Left lung (tissue), 10 donors: Measurements from ENCODE around the gene SYK. TPM values are rescaled to one million over a fixed set of nuclear protein-coding genes. Genes with fewer than 3 reads are reported as not detected.

Experiments used
- ATAC-seq: fragments of 200-7000 bp; cut with Tn5 transposase; one replicate; pipeline ENCODE4 v1.9.1; 2020; ENCODE audit warnings: moderate library complexity
- DNase-seq, 4 donors: peaks; one replicate each; pipeline ENCODE4 v3.0.0-alpha.2; 2013 to 2020
- H3K27ac ChIP-seq, 2 donors: fragments of 200-600 bp; sonication (generic) in 1 of 2; one replicate each; pipeline versions ENCODE4 v1.5.0 to v1.8.0; 2020 to 2021
- H3K27me3 ChIP-seq, 2 donors: fragments of 200-600 bp; sonication (generic) in 1 of 2; one replicate each; pipeline versions ENCODE4 v1.5.0 to v1.8.0; 2020 to 2021
- H3K36me3 ChIP-seq, 2 donors: fragments of 200-600 bp; sonication (generic) in 1 of 2; one replicate each; pipeline versions ENCODE4 v1.5.0 to v1.8.0; 2020 to 2021
- H3K4me1 ChIP-seq, 2 donors: fragments of 200-600 bp; one replicate each; pipeline ENCODE4 v1.8.0; 2021
- H3K4me3 ChIP-seq, 2 donors: fragments of 200-600 bp; sonication (generic) in 1 of 2; one replicate each; pipeline versions ENCODE4 v1.5.0 to v1.8.0; 2020 to 2021; ENCODE audit warnings: mild to moderate bottlenecking in 1 of 2
- H3K9me3 ChIP-seq, 2 donors: fragments of 200-600 bp; sonication (generic) in 1 of 2; one replicate each; pipeline versions ENCODE4 v1.5.0 to v1.8.0; 2020 to 2021
- intact Hi-C, 2 donors: fragments of 100-400 bp; cut with DNase I; formaldehyde crosslinking; loops; one replicate each; pipeline versions ENCODE4 v1.11.2 to v1.14.2; 2022
- polyA plus RNA-seq, 6 donors: library from polyadenylated mRNA; unstranded; fragments of 120-200 nt; gene quantifications; one replicate each; pipeline ENCODE4 v1.2.1, GENCODE V29; 2013; ENCODE audit not compliant: insufficient read length in 6 of 6
- total RNA-seq, 2 donors: library from RNA; stranded (reverse); fragmentation: NEBNext Ultra II Directional; extraction: Animal tissue kit (Norgen Biotek cat#: 25700); gene quantifications; one replicate each; pipeline ENCODE4 v1.2.1, GENCODE V29; 2021
- TF ChIP-seq, protein P1 (sequence below), 2 donors: fragments of 200-600 bp; sonication (generic) in 1 of 2; IDR thresholded peaks; one replicate each; pipeline versions ENCODE4 v1.5.0 to v1.8.0; 2021; ENCODE audit warnings: antibody characterized with exemption in 2 of 2
- donor health status: DM: no; HTN: yes; CAD: no.
- donor health status: DM: no; HTN: no; CAD: no.

SYK gene
- total and polyA plus RNA-seq, 8 donors = 16.0 to 91.8 (median 19.6) TPM

DNA sequence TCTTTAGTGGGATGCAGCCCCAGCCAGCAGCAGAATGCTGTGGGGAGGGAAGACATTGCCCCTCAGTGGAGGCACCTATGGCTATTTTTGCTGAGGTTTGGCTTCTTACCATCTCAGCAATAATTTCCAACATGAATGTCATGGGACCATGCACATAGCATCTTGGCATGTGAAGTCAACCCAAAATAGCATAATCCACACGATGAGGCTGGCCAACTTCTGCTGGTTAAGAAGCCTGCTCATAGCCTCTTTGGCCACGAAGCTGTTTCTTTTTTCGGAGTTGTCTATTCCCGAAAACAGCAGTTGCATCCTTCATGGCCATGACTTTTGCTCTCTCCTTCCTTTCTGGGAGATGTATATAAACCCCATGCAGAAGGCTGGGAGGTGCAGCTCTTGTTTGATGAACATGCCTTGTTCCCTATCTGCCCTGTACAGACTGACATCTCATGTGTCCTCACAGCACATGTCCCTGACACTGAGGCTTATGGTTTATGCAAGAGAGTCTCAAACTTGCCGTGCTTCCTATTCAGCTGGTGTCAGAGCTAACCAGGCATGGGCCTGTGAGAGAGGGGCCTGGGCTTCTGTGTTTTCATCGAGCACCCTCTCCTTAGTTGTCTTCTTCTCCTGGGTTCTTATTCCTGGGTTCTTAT, 45.3 kb downstream of the SYK start:
- intact Hi-C loops = no loop called here
- Histone ChIP-seq H3K9me3 (no peaks in the 10 kb centered on the region), H3K4me1 (no peaks in the 10 kb centered on the region), H3K4me3 (no peak overlapping the region), H3K27ac (no peak overlapping the region), H3K36me3 (peaks cover 0 to 81% of the 10 kb centered on the region in 2 donors), H3K27me3 (no peaks in the 10 kb centered on the region)
- ATAC-seq = no peak
- no peak for DNase-seq
- TF ChIP-seq, protein P1, sequence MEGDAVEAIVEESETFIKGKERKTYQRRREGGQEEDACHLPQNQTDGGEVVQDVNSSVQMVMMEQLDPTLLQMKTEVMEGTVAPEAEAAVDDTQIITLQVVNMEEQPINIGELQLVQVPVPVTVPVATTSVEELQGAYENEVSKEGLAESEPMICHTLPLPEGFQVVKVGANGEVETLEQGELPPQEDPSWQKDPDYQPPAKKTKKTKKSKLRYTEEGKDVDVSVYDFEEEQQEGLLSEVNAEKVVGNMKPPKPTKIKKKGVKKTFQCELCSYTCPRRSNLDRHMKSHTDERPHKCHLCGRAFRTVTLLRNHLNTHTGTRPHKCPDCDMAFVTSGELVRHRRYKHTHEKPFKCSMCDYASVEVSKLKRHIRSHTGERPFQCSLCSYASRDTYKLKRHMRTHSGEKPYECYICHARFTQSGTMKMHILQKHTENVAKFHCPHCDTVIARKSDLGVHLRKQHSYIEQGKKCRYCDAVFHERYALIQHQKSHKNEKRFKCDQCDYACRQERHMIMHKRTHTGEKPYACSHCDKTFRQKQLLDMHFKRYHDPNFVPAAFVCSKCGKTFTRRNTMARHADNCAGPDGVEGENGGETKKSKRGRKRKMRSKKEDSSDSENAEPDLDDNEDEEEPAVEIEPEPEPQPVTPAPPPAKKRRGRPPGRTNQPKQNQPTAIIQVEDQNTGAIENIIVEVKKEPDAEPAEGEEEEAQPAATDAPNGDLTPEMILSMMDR (IDR thresholded peaks at IDR 0.05) = no peak

DNA sequence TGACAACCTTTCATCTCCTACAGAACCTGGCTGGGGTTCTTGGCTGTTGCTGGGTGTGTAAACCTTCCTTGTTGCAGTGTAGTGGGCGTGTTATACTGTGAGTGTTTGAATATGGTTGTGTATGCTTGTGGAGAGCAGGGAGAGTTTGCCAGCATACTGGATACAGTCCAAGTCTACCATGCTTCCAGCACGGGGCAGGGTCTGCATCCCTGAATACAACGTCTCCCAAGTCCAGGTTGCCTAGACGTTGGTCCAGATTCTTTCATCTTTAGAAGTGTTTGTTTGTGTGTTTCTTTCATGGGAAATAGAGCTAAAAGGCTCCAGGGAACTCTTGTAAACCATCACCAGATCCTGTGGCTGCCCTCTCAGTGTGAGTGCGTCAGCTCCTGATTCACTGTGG, 46.4 kb downstream of the SYK start:
- Histone ChIP-seq H3K4me1 (no peaks in the 10 kb centered on the region), H3K27me3 (no peaks in the 10 kb centered on the region), H3K9me3 (no peaks in the 10 kb centered on the region), H3K4me3 (no peak overlapping the region), H3K36me3 (peaks cover 0 to 91% of the 10 kb centered on the region in 2 donors), H3K27ac (no peak overlapping the region)
- DNase-seq = no peak
- ATAC-seq = peak; percentile 62
- TF ChIP-seq, protein P1 (IDR thresholded peaks at IDR 0.05) = no peak
- intact Hi-C loops = no loop called here

DNA sequence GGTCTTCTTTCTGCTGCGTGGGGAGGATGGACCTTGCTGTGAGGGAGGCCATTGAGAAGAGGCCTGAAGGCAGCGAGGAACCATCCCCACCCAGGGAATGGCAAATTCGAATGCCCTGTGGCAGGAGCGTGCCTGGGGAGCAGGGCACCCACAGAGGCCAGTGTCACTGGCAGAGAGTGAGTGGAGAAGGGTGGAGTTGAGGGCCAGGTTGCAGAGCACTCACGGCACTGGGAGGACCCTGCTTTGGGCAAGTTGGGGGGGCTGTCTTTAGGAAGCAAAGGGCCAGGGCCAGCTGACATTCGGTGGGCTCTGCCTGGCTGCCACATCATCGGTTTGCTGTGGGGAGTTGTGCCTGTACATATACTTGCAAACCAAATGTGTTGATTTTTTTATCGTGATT, 47.2 kb downstream of the SYK start:
- TF ChIP-seq, protein P1 (IDR thresholded peaks at IDR 0.05) = no peak
- ATAC-seq (no peak), DNase-seq (no peak)
- Histone ChIP-seq H3K9me3 (no peaks in the 10 kb centered on the region), H3K27ac (no peak overlapping the region), H3K4me3 (no peak overlapping the region), H3K36me3 (peaks cover 0 to 92% of the 10 kb centered on the region in 2 donors), H3K4me1 (no peaks in the 10 kb centered on the region), H3K27me3 (no peaks in the 10 kb centered on the region)
- intact Hi-C loops = no loop called here

DNA sequence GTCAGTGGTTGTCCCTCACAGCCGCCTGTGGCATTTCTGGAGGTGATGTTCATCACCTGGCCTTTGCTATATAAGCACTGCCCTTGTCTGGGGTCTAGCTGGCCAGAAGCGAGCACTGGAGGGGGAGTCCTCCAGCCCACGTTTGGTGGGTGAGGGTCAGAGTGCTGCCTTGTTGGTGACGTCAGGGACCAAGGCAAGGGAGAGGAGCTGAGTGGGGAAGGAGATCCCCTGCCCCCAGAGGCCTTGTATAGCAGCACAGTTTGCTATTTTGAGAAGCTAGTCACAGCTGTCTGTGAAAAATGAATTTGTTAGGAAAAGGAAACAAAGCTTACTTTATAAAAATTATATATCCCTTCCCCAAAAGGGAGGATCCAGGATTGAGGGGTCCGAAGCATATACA, 49.8 kb downstream of the SYK start:
- no peak overlapping the region for H3K4me3 ChIP-seq
- TF ChIP-seq, protein P1 (IDR thresholded peaks at IDR 0.05) = no peak
- no peak for ATAC-seq
- peaks cover 0 to 69% of the 10 kb centered on the region in 2 donors for H3K36me3 ChIP-seq
- no peaks in the 10 kb centered on the region for H3K9me3 ChIP-seq
- no peaks in the 10 kb centered on the region for H3K27me3 ChIP-seq
- H3K4me1 ChIP-seq = no peaks in the 10 kb centered on the region
- DNase-seq = no peak
- H3K27ac ChIP-seq = no peak overlapping the region
- intact Hi-C loops = no loop called here

DNA sequence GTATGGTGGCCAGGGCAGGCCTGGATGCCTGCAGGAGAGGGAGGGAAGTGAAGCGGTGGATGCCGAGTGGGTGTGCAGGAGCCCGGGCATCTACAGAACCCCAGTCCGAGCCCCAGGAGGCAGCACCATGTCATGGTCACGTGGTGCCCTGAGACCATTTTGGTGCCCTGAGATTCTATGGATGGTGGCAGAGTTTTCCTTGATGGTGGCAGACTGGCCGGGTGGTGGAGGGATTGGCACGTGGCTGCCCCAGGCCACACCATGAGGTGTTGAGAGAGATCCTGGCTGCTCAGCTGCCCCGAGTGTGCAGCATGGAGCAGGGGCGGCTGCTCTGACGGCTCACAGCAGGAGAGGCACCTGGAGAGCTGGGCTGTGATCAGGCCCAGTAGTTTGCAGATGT, 52.3 kb downstream of the SYK start:
- H3K9me3 ChIP-seq = no peaks in the 10 kb centered on the region
- TF ChIP-seq, protein P1 (IDR thresholded peaks at IDR 0.05) = no peak
- H3K27me3 ChIP-seq = no peaks in the 10 kb centered on the region
- ATAC-seq = no peak
- H3K4me3 ChIP-seq = no peak overlapping the region
- intact Hi-C loops = no loop called here
- DNase-seq = no peak
- H3K27ac ChIP-seq = no peak overlapping the region
- peaks cover 0 to 50% of the 10 kb centered on the region in 2 donors for H3K36me3 ChIP-seq
- no peaks in the 10 kb centered on the region for H3K4me1 ChIP-seq
